CD4-positive, alpha-beta T cell (primary cell): ENCODE results near the gene SUPT6H. TPM values are rescaled to one million over a fixed set of nuclear protein-coding genes. Genes with fewer than 3 reads are reported as not detected.

Experiments
- ATAC-seq: fragments of 200-7000 bp; cut with Tn5 transposase; one replicate; pipeline ENCODE4 v1.10.0; 2022; ENCODE audit warnings: mild to moderate bottlenecking; ENCODE audit not compliant: poor library complexity
- CTCF ChIA-PET: fragments of 350-600 bp; sonication (Branson Sonifier 250); formaldehyde crosslinking; loops from one replicate; lab custom pipeline; 2021; ENCODE audit warnings: antibody characterized with exemption, inconsistent platforms; lab: Charles Lee
- POLR2A ChIA-PET: fragments of 350-600 bp; sonication (Branson Sonifier 250); formaldehyde crosslinking; loops from one replicate; lab custom pipeline; 2021; ENCODE audit warnings: antibody characterized with exemption, inconsistent platforms; lab: Charles Lee
- DNase-seq, 14 experiments: peaks; one replicate each; pipeline ENCODE4 v3.0.0-alpha.2; 2013 to 2020; ENCODE audit warnings: mixed read lengths in 2 of 14
- H3K27ac ChIP-seq, 2 donors: one replicate each; pipeline versions ENCODE4 v1.5.1 to v1.7.0; 2013; ENCODE audit warnings: low read length in 2 of 2, low read depth in 1 of 2, mild to moderate bottlenecking in 1 of 2
- H3K27me3 ChIP-seq, 2 experiments: 1 replicate in 1 of 2; 2 replicates in 1 of 2; pipeline versions ENCODE4 v1.6.1 to v1.7.0; 2013; ENCODE audit warnings: low read length in 2 of 2, control low read depth in 1 of 2, mild to moderate bottlenecking in 1 of 2, moderate library complexity in 1 of 2; ENCODE audit not compliant: insufficient read depth in 2 of 2, control insufficient read depth in 1 of 2
- H3K36me3 ChIP-seq: one replicate; pipeline ENCODE4 v1.6.1; 2013; ENCODE audit warnings: low read length, control low read depth; ENCODE audit not compliant: insufficient read depth
- H3K4me1 ChIP-seq: one replicate; pipeline ENCODE4 v1.6.1; 2013; ENCODE audit warnings: low read length, control low read depth; ENCODE audit not compliant: insufficient read depth
- H3K4me3 ChIP-seq: one replicate; pipeline ENCODE4 v1.5.1; 2013; ENCODE audit warnings: mild to moderate bottlenecking, low read length, moderate library complexity
- H3K9me3 ChIP-seq, 2 experiments: 1 replicate in 1 of 2; 2 replicates in 1 of 2; pipeline versions ENCODE4 v1.6.1 to v1.7.0; 2013; ENCODE audit warnings: low read length in 2 of 2, mild to moderate bottlenecking in 2 of 2, control low read depth in 1 of 2, moderate library complexity in 1 of 2; ENCODE audit not compliant: control insufficient read depth in 1 of 2, insufficient read depth in 1 of 2
- H3K27ac Mint-ChIP-seq: one replicate; pipeline ENCODE4 v1.8.0; 2020; ENCODE audit warnings: mixed read lengths
- H3K27me3 Mint-ChIP-seq: one replicate; pipeline ENCODE4 v1.8.0; 2021; ENCODE audit warnings: mixed read lengths
- H3K36me3 Mint-ChIP-seq: one replicate; pipeline ENCODE4 v1.8.0; 2021; ENCODE audit warnings: low read depth, mixed read lengths
- H3K4me1 Mint-ChIP-seq: one replicate; pipeline ENCODE4 v1.8.0; 2021; ENCODE audit warnings: low read depth, mixed read lengths
- H3K4me3 Mint-ChIP-seq: one replicate; pipeline ENCODE4 v1.8.0; 2020; ENCODE audit warnings: mild to moderate bottlenecking, mixed read lengths
- H3K9me3 Mint-ChIP-seq: one replicate; pipeline ENCODE4 v1.8.0; 2020; ENCODE audit warnings: mixed read lengths
- CTCF ChIP-seq: fragments of 200-600 bp; IDR thresholded peaks from one replicate; pipeline ENCODE4 v1.8.0; 2022; ENCODE audit warnings: antibody characterized with exemption, mild to moderate bottlenecking
- intact Hi-C, 2 experiments: fragments of 100-400 bp; cut with DNase I in 1 of 2; cut with micrococcal nuclease in 1 of 2; formaldehyde crosslinking; loops; one replicate each; pipeline versions ENCODE4 v1.15.1 to v1.9.0; 2023 to 2025; cut with DNase I, micrococcal nuclease
- total RNA-seq, 174 experiments: library from RNA in 2 of 174; stranded (reverse) in 2 of 174; gene quantifications; one replicate each; pipeline ENCODE4 v1.2.3 and lab custom pipeline; 2021 to 2026

The SUPT6H gene
- total RNA-seq, 2 experiments from 2014 or later: 149 to 151 TPM

GRCh38 chr17:28675980-28676379 lies 14.0 kb downstream of the SUPT6H start:
- H3K4me1 Mint-ChIP-seq: no peaks in the 10 kb centered on the region
- H3K36me3 Mint-ChIP-seq: peaks cover 92% of the 10 kb centered on the region
- POLR2A ChIA-PET: interaction anchor here (0.8 to 1.7 kb wide), 2 partner anchors 14 to 29 kb away, joined by 3 to 6 read pairs; partner anchors contain the start of genes SDF2 and SUPT6H
- Histone ChIP-seq H3K36me3 (peaks cover 93% of the 10 kb centered on the region), H3K4me1 (no peaks in the 10 kb centered on the region), H3K27me3 (no peaks in the 10 kb centered on the region), H3K9me3 (no peaks in the 10 kb centered on the region), H3K27ac (no peak overlapping the region), H3K4me3 (no peak overlapping the region)
- no peaks in the 10 kb centered on the region for H3K9me3 Mint-ChIP-seq
- H3K27ac Mint-ChIP-seq: no peak overlapping the region
- H3K4me3 Mint-ChIP-seq: no peak overlapping the region
- no peaks in the 10 kb centered on the region for H3K27me3 Mint-ChIP-seq
- CTCF ChIA-PET: interaction anchor here (1.2 kb wide), 1 partner anchor 29 kb away, joined by 5 read pairs; no protein-coding TSS in a partner anchor
- peak; percentile 57 for ATAC-seq
- no peak for TF ChIP-seq CTCF
- intact Hi-C loops: no loop called here
- DNase-seq: peak in 2 of 14 experiments; percentile 35 to 43

- Histone ChIP-seq H3K27ac (no peak overlapping the region), H3K36me3 (peaks cover 94% of the 10 kb centered on the region), H3K27me3 (no peaks in the 10 kb centered on the region), H3K9me3 (no peaks in the 10 kb centered on the region), H3K4me1 (no peaks in the 10 kb centered on the region), H3K4me3 (no peak overlapping the region)
- ChIA-PET CTCF (no interaction called here), POLR2A (no interaction called here)
- no peaks in the 10 kb centered on the region for H3K27me3 Mint-ChIP-seq
- intact Hi-C loops: no loop called here
- H3K9me3 Mint-ChIP-seq: no peaks in the 10 kb centered on the region
- H3K4me1 Mint-ChIP-seq: no peaks in the 10 kb centered on the region
- H3K27ac Mint-ChIP-seq: no peak overlapping the region
- no peak for DNase-seq
- H3K4me3 Mint-ChIP-seq: no peak overlapping the region
- peaks cover 91% of the 10 kb centered on the region for H3K36me3 Mint-ChIP-seq
- ATAC-seq: no peak
- no peak for TF ChIP-seq CTCF
Measured at GRCh38 chr17:28682655-28683054, 20.6 kb downstream of the SUPT6H start.

GRCh38 chr17:28684963-28685362 lies 23.0 kb downstream of the SUPT6H start:
- Mint-ChIP-seq H3K4me1 (no peaks in the 10 kb centered on the region), H3K4me3 (no peak overlapping the region), H3K36me3 (peaks cover 96% of the 10 kb centered on the region), H3K27me3 (no peaks in the 10 kb centered on the region), H3K9me3 (no peaks in the 10 kb centered on the region), H3K27ac (no peak overlapping the region)
- intact Hi-C loops: no loop called here
- no peaks in the 10 kb centered on the region for H3K27me3 ChIP-seq
- H3K4me1 ChIP-seq: no peaks in the 10 kb centered on the region
- ChIA-PET POLR2A (no interaction called here), CTCF (no interaction called here)
- ATAC-seq (no peak), DNase-seq (no peak)
- peaks cover 96% of the 10 kb centered on the region for H3K36me3 ChIP-seq
- no peaks in the 10 kb centered on the region for H3K9me3 ChIP-seq
- H3K27ac ChIP-seq: no peak overlapping the region
- no peak overlapping the region for H3K4me3 ChIP-seq
- TF ChIP-seq CTCF: no peak
